NOMO-1 (cell line): ENCODE measurements around the gene DOCK3.
"Not testable (repeated sequence)": the region's sequence is repeated elsewhere in the genome, so short reads cannot be mapped to it uniquely, and the experiment has no call there.

Experiments used
- DNase-seq, 2 experiments: peaks; one replicate each; lab custom pipeline; 2025; ENCODE audit not compliant: unreplicated experiment in 2 of 2; lab: John Stamatoyannopoulos, UW

The DOCK3 gene

GRCh38 chr3:51176923-51177322 lies 502.2 kb downstream of the DOCK3 start:
- DNase-seq, result no peak

DNA sequence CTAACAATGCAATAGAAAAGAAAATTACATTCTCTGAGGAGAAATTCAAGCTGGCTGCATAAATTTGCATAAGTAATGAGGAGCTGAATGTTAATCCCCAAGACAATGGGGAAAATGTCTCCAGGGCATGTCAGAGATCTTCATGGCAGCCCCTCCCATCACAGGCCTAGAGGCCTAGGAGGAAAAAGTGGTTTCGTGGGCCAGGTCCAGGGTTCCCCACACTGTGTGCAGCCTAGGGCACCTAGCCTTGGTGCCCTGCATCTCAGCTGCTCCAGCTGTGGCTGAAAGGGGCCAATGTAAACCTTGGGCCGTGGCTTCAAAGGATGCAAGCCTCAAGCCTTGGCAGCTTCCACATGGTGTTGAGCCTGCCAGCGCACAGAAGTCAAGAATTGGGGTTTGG lies 511.7 kb downstream of the DOCK3 start:
- DNase-seq, result not testable (repeated sequence)

DNA sequence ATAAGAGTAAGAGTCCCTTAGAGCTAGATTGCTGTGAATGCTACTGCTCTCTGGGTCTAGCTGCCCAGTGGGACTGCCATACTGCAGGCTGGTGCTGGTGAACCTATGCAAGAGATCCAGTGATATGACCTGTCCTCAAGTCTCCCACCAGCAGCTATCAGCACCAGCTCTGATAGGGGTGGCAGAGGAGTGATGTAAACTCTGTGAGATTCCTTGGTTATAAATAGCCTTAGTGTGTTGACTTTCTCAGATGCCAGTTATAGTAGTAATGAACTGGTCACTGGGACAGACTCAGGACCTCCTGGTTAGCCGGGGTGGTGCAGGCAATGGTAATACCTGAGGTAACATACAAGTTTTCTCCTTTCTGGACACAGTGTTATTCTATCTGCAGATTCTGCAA lies 515.5 kb downstream of the DOCK3 start:
- no peak for DNase-seq

GRCh38 chr3:51190827-51191226 lies 516.1 kb downstream of the DOCK3 start:
- no peak for DNase-seq

- no peak for DNase-seq
These were observed 517.0 kb downstream of the DOCK3 start for GRCh38 chr3:51191768-51192167.

- no peak for DNase-seq
These were observed 523.8 kb downstream of the DOCK3 start for GRCh38 chr3:51198477-51198876.

- not testable (repeated sequence) for DNase-seq
These were observed 524.6 kb downstream of the DOCK3 start for GRCh38 chr3:51199296-51199695.

DNA sequence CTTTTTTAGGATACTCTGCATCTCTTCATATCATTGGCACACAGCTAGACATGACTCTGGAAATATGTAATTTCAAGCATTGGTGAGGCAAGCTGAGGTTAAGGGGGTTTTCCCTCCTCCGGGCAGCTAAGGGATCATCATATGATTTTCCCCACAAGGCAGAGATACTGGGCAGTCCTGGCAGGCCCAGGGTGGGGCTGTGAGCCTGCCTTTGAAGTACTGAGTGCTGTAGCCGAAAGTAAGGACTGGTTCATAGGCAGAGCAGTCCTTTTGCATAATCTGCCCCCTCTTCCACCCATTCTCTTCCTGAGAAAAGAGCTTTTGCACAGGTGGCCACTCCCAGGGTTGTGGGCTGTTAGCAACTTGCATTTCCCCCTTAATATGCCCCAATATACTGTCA lies 541.6 kb downstream of the DOCK3 start:
- no peak for DNase-seq

DNA sequence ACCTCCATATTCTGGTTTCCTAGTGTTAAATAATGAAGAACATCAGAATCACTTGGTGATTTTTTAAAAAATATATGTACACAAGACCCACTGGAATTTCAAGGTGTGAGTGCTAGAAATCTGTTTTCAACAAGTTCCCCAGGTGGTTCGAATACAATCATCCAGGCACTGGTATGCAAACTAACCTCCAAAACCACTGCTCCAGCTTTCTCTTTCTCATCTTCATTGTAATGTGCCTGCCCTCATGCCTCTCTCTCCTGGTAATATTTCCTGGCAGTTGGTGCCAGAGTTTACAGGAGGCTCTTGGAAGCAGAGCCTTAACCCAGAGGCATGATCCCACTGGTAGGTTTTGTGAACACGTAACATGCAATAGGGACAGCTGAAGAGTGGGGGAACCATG lies 547.2 kb downstream of the DOCK3 start:
- no peak for DNase-seq

DNA sequence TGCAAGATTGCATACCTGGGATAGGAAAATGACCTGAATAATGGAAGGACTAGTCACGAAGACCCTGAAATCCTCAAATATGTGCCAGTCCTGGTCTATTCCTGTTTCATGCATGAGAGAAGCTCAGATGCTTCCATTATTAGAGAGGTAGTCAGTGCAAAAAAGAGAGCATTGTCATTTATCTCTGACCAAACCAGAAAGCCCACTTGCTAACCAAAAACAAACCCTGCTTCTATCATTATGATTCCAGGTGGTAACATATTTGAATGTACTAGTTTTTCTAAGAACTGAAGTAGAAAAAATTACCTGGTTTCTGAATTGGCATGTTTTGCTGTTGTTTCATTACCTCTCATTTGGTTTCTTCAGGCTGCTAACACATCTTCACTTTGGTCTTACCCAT lies 549.6 kb downstream of the DOCK3 start:
- DNase-seq, result no peak

- DNase-seq, result no peak
These were observed 550.1 kb downstream of the DOCK3 start for GRCh38 chr3:51224843-51225242.

- DNase-seq, result no peak
These were observed 568.2 kb downstream of the DOCK3 start for GRCh38 chr3:51242939-51243338.

DNA sequence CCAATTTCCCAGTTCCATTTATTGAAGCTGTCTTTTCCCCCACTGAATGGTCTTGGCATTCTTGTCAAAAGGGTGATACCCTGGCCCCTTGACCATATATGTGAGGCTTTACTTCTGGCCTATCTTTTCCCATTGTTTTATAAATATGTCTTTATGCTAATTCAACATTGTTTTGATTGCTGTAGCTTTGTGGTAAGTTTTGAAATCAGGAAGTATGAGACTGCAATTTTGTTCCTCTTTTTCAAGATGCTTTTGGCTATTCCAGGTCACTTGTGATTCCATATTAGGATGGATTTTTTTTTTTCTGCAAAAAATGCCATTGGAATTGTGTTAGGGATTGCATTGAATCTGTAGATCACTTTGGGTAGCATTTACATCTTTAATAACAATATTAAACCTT lies 569.2 kb downstream of the DOCK3 start:
- DNase-seq, result peak; percentile 23 to 75

DNA sequence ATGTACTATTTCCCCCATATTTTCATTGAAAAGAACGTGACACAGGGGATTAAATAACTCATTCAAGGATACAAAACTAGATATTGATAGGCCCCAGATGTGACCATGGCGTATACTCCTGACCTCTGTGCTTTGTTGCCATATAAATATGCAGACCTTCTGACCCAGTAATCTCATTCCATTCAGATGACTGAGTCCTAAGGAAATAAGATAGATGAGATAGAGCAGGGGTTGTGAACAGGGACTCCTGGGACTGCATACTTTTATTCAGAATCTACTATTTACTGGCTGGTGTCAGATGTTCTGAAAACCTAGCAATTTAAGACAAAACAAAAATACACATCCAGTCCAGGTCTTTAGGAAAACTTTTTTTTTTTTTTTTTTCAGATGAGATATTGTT lies 571.1 kb downstream of the DOCK3 start:
- DNase-seq, result no peak

DNA sequence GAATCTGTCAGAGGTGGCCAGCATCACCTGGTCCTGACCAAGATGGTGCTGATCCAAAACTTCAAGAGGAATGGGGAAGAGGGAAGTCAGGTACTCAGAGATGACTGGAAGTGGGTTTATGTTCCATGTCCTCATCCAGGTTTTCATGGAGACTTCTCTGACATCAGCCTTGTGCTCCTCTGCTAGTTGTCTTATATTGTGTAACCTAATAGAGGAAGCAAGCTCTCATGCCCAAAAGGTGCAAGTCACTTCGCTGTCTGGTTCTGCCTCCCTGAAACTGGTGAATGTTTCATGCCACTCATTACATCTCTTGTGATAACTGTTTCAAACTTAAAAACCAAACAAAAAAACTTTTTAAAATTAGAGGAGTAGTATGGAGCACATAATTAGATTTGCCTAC lies 583.1 kb downstream of the DOCK3 start:
- peak; percentile 11 to 32 for DNase-seq

DNA sequence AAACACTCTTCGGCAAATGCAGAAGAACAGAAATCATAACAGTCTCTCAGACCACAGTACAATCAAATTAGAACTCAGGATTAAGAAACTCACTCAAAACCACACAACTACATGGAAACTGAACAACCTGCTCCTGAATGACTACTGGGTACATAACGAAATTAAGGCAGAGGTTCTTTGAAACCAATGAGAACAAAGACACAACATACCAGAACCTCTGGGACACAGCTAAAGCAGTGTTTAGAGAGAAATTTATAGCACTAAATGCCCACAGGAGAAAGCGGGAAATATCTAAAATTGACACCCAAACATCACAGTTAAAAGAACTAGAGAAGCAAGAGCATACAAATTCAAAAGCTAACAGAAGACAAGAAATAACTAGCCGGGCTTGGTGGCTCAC lies 589.4 kb downstream of the DOCK3 start:
- not testable (repeated sequence) for DNase-seq

GRCh38 chr3:51268132-51268531 lies 593.4 kb downstream of the DOCK3 start:
- DNase-seq, result no peak

- DNase-seq, result no peak
These were observed 594.7 kb downstream of the DOCK3 start for GRCh38 chr3:51269466-51269865.

GRCh38 chr3:51270559-51270958 lies 595.8 kb downstream of the DOCK3 start:
- DNase-seq, result no peak

DNA sequence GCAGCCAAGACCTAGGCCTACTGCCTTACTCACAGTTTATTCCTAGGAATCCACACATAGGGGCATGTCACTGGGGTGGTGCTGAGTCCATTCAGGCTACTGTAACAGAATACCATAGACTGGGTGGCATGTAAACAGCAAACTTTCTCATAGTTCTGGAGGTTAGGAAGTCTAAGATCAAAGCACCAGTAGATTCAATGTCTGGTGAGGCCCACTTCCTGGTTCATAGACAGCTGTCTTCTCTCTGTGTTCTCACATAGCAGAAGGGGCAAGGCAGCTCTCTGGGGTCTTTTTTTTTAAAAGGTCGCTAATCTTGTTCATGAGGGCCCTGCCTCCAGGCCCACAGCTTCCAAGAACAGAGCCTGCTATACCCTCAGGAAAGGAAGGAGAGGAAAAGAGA lies 596.4 kb downstream of the DOCK3 start:
- DNase-seq, result no peak

DNA sequence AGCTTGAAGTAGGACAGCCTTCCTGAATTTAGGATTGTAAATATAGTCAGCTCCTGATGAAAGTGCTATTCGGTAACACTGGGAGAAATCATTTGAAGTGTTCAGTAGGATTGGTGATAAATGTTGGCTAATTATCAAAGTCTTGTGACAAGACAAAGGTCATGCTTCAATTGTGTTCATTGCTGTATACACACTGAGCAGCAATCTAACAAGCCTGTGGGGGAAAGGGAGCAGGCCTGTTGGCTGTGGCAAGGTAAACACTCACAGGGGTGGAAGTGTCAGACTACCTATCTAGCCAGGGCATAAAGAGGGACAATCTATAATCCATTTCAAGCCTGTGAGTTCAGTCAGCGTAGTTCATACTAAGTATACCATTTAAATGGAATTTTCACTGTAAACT lies 599.3 kb downstream of the DOCK3 start:
- DNase-seq, result no peak

- DNase-seq, result no peak
These were observed 600.5 kb downstream of the DOCK3 start for GRCh38 chr3:51275111-51275805.

- DNase-seq, result no peak
These were observed 601.3 kb downstream of the DOCK3 start for GRCh38 chr3:51276046-51276445.
